ENCODE data around the gene FTO. TPM values are rescaled to one million over a fixed set of nuclear protein-coding genes. Genes with fewer than 3 reads are reported as not detected.

Gene FTO
- total RNA-seq, 1 experiment from 2014 or later: 55.0 TPM

- H3K36me3 Mint-ChIP-seq (ENCODE audit: insufficient read depth, unreplicated experiment): no peaks in the 10 kb centered on the region
- no TSS peak for BruUV-seq (replicated peaks)
- no peaks in the 10 kb centered on the region for H3K27me3 Mint-ChIP-seq (ENCODE audit: insufficient read depth, unreplicated experiment)
- intact Hi-C loops (cut with micrococcal nuclease): loop anchor here (5.0 to 10.0 kb wide), 6 partner anchors 175 to 1695 kb away; no protein-coding TSS in a partner anchor
- POLR2A ChIA-PET: interaction anchor here (0.7 to 3.6 kb wide), 9 partner anchors 13 to 1177 kb away, joined by 3 to 59 read pairs (median 5); partner anchors contain the start of genes FTO, IRX5 and RPGRIP1L
- H3K27ac Mint-ChIP-seq (ENCODE audit: low read depth, unreplicated experiment): no peak overlapping the region
- H3K4me1 Mint-ChIP-seq (ENCODE audit: insufficient read depth, unreplicated experiment): peaks cover 48% of the 10 kb centered on the region
- TF ChIP-seq CTCF (IDR thresholded peaks at IDR 0.05; ENCODE audit: unreplicated experiment): no peak
- H3K9me3 Mint-ChIP-seq (ENCODE audit: unreplicated experiment): no peaks in the 10 kb centered on the region
- CTCF ChIA-PET: interaction anchor here (0.6 to 2.9 kb wide), 9 partner anchors 8 to 1098 kb away, joined by 3 to 11 read pairs (median 4); no protein-coding TSS in a partner anchor
- H3K4me3 Mint-ChIP-seq (ENCODE audit: unreplicated experiment): no peak overlapping the region
- DNase-seq (ENCODE audit: unreplicated experiment): no peak
Measured at GRCh38 chr16:53769787-53770186, 65.8 kb downstream of the FTO start.

DNA sequence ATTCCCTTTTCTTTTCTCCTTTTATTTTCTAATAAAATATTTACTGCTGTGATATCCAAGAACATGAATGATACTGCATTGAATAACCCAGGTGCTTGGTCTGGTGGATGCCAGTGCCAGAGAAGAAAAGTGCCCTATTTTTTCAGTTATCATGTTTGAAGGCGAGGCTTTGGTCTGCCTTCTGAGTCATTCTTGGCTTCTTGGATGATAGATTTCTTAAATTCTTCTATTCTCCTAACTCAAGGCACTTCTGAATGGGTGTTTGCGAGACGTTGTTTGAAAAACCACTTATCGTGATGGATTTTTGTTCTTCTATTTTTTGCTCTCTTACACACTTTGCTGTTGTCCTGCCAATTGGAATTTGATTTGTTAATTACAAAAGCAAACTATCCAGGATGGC, 66.7 kb downstream of the FTO start:
- POLR2A ChIA-PET: interaction anchor here (1.3 to 3.6 kb wide), 3 partner anchors 14 to 177 kb away, joined by 3 to 59 read pairs (median 29); no protein-coding TSS in a partner anchor
- BruUV-seq (replicated peaks): no TSS peak

DNA sequence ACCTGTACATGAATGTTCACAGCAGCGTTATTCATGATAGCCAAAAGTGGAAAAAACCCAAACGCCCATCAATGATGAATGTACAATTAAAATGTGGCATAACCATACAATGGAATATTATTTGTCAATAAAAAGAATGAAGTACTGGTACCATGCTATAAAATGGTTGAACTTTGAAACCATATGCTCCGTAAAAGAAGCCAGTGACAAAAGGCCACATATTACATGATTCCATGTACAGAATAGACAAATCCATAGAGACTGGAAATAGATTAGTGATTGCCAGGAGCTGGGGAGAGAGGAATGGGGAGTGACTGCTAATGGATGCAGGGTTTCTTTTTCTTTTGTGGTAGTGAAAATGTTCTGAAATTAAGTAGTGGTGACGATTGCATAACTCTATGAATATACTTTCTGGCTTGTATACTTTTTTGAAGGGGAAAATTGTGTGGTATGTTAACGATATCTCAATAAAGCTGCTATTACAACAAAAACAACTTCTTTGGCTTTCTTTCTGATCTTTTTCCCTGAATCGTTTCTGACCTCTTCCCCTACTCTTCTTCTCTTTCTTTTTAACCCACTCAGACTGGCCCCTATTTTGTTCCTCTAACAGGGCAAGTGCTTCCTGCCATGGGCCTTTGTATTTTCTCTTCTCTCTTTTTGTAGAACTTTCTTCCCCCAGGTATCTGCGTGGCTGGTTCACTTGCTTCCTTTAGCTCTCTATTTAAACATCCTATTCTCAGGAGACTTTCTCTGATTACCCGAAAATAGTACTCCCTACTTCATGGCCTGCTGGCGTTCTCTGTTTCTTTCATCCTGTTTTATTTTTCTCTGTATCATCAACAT, 67.9 kb downstream of the FTO start:
- no peaks in the 10 kb centered on the region for H3K36me3 Mint-ChIP-seq (ENCODE audit: insufficient read depth, unreplicated experiment)
- BruUV-seq (replicated peaks): no TSS peak
- ChIA-PET CTCF (interaction anchor here (0.5 to 2.7 kb wide), 11 partner anchors 12 to 1160 kb away, joined by 3 to 21 read pairs (median 4); no protein-coding TSS in a partner anchor), POLR2A (interaction anchor here (0.6 to 5.1 kb wide), 8 partner anchors 9 to 1159 kb away, joined by 3 to 46 read pairs (median 4); partner anchors contain the start of genes FTO, IRX3, IRX5 and RPGRIP1L)
- no peak overlapping the region for H3K4me3 Mint-ChIP-seq (ENCODE audit: unreplicated experiment)
- TF ChIP-seq CTCF (IDR thresholded peaks at IDR 0.05; ENCODE audit: unreplicated experiment): no peak
- DNase-seq (ENCODE audit: unreplicated experiment): no peak
- H3K27ac Mint-ChIP-seq (ENCODE audit: low read depth, unreplicated experiment): no peak overlapping the region
- no peaks in the 10 kb centered on the region for H3K27me3 Mint-ChIP-seq (ENCODE audit: insufficient read depth, unreplicated experiment)
- peaks cover 48% of the 10 kb centered on the region for H3K4me1 Mint-ChIP-seq (ENCODE audit: insufficient read depth, unreplicated experiment)
- H3K9me3 Mint-ChIP-seq (ENCODE audit: unreplicated experiment): no peaks in the 10 kb centered on the region
- intact Hi-C loops (cut with micrococcal nuclease): loop anchor here (2.0 to 10.0 kb wide), 8 partner anchors 121 to 1693 kb away; no protein-coding TSS in a partner anchor

More for the DNA sequence above, 66.7 kb downstream of the FTO start:
- H3K36me3 Mint-ChIP-seq (ENCODE audit: insufficient read depth, unreplicated experiment): no peaks in the 10 kb centered on the region
- CTCF ChIA-PET: interaction anchor here (0.8 to 2.9 kb wide), 4 partner anchors 10 to 122 kb away, joined by 3 to 11 read pairs (median 5); no protein-coding TSS in a partner anchor
- no peak overlapping the region for H3K4me3 Mint-ChIP-seq (ENCODE audit: unreplicated experiment)
- no peak for TF ChIP-seq CTCF (IDR thresholded peaks at IDR 0.05; ENCODE audit: unreplicated experiment)
- DNase-seq (ENCODE audit: unreplicated experiment): no peak
- H3K27me3 Mint-ChIP-seq (ENCODE audit: insufficient read depth, unreplicated experiment): no peaks in the 10 kb centered on the region
- no peaks in the 10 kb centered on the region for H3K9me3 Mint-ChIP-seq (ENCODE audit: unreplicated experiment)
- H3K27ac Mint-ChIP-seq (ENCODE audit: low read depth, unreplicated experiment): no peak overlapping the region
- intact Hi-C loops (cut with micrococcal nuclease): loop anchor here (5.0 to 10.0 kb wide), 6 partner anchors 174 to 1694 kb away; no protein-coding TSS in a partner anchor
- peaks cover 53% of the 10 kb centered on the region for H3K4me1 Mint-ChIP-seq (ENCODE audit: insufficient read depth, unreplicated experiment)

Data from MCF 10A (cell line).